Esophagus (tissue), 2 donors: ENCODE measurements around the gene FKBP2. TPM values are rescaled to one million over a fixed set of nuclear protein-coding genes. Genes with fewer than 3 reads are reported as not detected.

Source experiments
- H3K27ac ChIP-seq, 2 donors: one replicate each; pipeline ENCODE4 v1.5.1; 2013; ENCODE audit warnings: low read depth in 2 of 2, mild to moderate bottlenecking in 2 of 2, inconsistent platforms in 1 of 2, low read length in 1 of 2, moderate library complexity in 1 of 2
- H3K27me3 ChIP-seq, 2 donors: one replicate each; pipeline ENCODE4 v1.6.1; 2013; ENCODE audit warnings: low read length in 2 of 2, control low read depth in 1 of 2, mild to moderate bottlenecking in 1 of 2; ENCODE audit not compliant: insufficient read depth in 2 of 2, control insufficient read depth in 1 of 2
- H3K36me3 ChIP-seq, 2 donors: one replicate each; pipeline ENCODE4 v1.6.1; 2013; ENCODE audit warnings: low read length in 1 of 2; ENCODE audit not compliant: control insufficient read depth in 2 of 2, insufficient read depth in 2 of 2
- H3K4me1 ChIP-seq, 2 donors: one replicate each; pipeline ENCODE4 v1.6.1; 2013; ENCODE audit warnings: low read length in 1 of 2; ENCODE audit not compliant: control insufficient read depth in 2 of 2, insufficient read depth in 2 of 2
- H3K4me3 ChIP-seq, 2 donors: one replicate each; pipeline ENCODE4 v1.5.1; 2013; ENCODE audit warnings: low read length in 2 of 2, mild to moderate bottlenecking in 2 of 2, low read depth in 1 of 2, moderate library complexity in 1 of 2
- H3K9me3 ChIP-seq, 2 donors: one replicate each; pipeline ENCODE4 v1.6.1; 2013; ENCODE audit warnings: mild to moderate bottlenecking in 2 of 2, low read depth in 1 of 2, low read length in 1 of 2, moderate library complexity in 1 of 2; ENCODE audit not compliant: control insufficient read depth in 2 of 2, insufficient read depth in 1 of 2
- WGBS, 2 donors: extraction: QIAGEN DNeasy Blood & Tissue Kit; methylation state at CpG; one replicate each; pipeline ENCODE4 v1.1.7; 2013; 5-methylcytosine and 5-hydroxymethylcytosine counted together
- polyA plus RNA-seq, 2 donors: library from polyadenylated mRNA; stranded (reverse); fragments of 200-250 nt; gene quantifications; one replicate each; pipeline ENCODE4 v1.2.3, GENCODE V29; 2013
- donor health status: healthy with polysubstance abuse.
- donor health status: Bipolar disorder and iron deficiency.

FKBP2 gene
- 100 to 1,000 TPM; 119 to 202 TPM for polyA plus RNA-seq

DNA sequence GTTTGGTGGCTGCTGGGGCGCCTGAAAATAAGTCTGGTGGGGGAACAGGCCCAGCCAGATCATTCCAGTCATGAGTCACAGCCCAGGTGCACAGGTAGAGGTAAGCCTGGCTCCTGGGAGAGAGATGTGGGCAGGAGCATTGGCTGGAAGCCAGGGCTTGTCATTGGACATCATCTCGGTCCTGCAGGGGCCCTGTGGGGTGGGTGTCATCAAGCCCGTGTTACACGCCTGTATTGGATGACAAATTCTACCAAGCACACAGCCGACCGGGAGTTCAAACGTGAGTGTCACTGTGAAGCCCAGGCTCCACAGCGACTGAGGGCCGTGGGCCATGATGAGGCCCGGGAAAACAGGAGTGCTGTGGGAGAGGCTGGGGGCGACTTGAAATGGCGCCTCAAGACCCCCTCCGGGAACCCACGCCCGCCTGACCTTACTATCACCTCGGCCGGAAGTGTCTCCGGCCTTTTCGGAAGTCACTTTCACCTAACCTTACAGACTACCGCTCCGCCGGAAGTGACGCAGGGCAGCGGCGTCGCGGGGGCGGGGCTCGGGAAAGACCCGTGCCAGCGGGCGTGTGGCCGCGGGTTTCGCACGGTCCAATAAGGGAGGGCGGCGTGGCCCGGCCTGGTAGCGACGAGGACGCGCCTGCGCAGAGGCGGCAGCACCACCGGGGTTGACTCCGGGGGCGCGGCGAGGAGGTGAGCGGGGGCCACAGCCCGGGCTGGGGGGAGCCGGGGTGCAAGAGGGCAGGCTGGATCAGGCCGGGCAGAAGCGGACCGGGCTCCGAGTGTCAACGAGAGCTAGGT, at the start of gene FKBP2:
Gene FKBP2 (plus strand): TSS at position 661 of the 806 bp plus-strand sequence. CDS start 1,293 bp downstream, outside the sequence.
- Histone ChIP-seq H3K4me1 (peaks cover 8 to 30% of the 10 kb centered on the region in 2 donors), H3K36me3 (peaks cover 0 to 15% of the 10 kb centered on the region in 2 donors), H3K27me3 (no peaks in the 10 kb centered on the region), H3K27ac (peak within 1 kb of the TSS; percentile 98 to 100), H3K9me3 (no peaks in the 10 kb centered on the region), H3K4me3 (peak within 1 kb of the TSS; percentile 63 to 77)
- 1% methylated on average over 58 of the region's 58 CpGs for WGBS, 2 donors

DNA sequence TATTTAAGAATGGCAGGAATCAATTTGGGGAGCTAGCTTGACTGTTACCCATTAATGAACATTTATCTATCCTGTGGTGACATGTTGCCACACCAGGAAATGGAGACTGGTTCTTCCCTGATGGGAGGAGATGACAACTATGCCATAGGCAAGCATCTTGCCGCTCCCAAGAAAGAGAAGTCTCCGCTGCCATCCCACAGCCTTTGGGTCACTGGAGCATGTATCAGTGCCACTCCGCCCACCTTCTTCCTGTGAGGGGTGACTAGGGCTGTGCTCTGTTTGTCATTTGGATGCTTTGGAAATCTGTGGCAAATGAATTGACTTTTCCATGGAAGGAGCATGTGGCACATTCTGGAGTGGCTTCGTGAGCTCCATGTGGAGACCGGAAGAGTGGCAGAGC, 48.5 kb upstream of the FKBP2 start:
- Histone ChIP-seq H3K4me3 (no peak overlapping the region), H3K4me1 (no peaks in the 10 kb centered on the region), H3K9me3 (no peaks in the 10 kb centered on the region), H3K36me3 (peaks cover 8 to 29% of the 10 kb centered on the region in 2 donors), H3K27ac (no peak overlapping the region), H3K27me3 (no peaks in the 10 kb centered on the region)
- WGBS, 2 donors: 93 to 95% methylated on average over 5 of the region's 5 CpGs

DNA sequence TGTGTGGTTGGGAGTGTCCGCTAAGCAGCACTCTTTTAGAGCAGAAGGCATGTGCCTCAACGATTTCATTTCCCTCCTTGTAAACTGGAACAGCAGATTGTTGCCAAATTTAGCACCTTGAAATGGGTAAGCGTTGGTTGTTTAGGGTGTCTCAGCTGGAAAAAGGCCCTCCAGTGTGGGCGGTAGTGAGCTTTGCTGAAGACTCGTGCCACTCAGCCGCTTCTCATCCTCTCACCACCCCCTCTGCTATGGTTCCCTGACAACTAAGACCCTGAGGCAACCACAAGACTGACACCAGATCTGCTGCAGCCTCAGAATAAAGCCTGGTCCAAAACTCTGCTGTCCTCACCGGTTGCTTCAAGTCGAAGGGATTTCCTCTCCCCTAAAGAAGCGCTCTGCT, 44.3 kb upstream of the FKBP2 start:
- no peak overlapping the region for H3K27ac ChIP-seq
- H3K4me3 ChIP-seq: no peak overlapping the region
- no peaks in the 10 kb centered on the region for H3K27me3 ChIP-seq
- 76 to 77% methylated on average over 9 of the region's 9 CpGs for WGBS, 2 donors
- peaks cover 11 to 39% of the 10 kb centered on the region in 2 donors for H3K36me3 ChIP-seq
- no peaks in the 10 kb centered on the region for H3K9me3 ChIP-seq
- H3K4me1 ChIP-seq: no peaks in the 10 kb centered on the region

DNA sequence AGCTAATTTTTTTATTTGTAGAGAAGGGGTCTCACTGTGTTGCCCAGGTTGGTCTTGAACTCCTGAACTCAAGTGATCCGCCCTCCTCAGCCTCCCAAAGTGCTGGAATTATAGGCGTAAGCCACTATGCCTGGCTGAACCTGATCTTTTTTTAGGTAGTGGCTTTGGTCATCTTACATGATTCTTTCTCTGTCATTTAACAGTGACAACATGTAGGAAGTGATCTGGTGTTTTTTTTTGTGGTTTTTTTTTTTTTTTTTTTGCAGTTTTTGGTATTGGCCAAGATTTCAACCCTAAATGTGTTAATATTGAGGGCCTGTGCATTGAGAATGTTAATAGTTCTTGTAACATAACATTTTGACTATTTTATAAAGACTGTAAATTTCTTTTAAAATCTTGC, 42.4 kb upstream of the FKBP2 start:
- Histone ChIP-seq H3K27me3 (no peaks in the 10 kb centered on the region), H3K36me3 (peaks cover 21 to 48% of the 10 kb centered on the region in 2 donors), H3K4me1 (no peaks in the 10 kb centered on the region), H3K9me3 (no peaks in the 10 kb centered on the region), H3K4me3 (no peak overlapping the region), H3K27ac (no peak overlapping the region)
- WGBS, 2 donors: 96 to 97% methylated on average over 2 of the region's 2 CpGs

DNA sequence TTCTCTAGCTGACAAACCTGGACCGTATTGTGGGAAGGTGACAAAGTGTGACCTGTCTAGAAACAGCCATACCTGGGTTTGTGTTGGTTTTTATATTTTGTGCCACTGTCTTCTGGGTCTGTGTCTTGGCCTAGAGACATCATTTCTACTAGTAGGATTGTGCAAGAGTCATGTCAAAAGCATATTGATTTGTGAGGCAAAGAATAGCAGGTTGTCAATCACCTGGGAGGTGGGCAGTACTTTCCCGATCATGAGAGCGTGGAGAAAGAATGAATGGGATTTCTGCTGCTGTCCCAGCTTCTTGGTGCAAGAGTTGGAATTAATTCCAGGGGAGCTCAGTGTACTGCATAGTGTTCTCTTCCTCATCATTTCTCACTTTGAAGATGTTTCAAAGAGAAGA, 39.4 kb upstream of the FKBP2 start:
- Histone ChIP-seq H3K36me3 (peaks cover 21 to 43% of the 10 kb centered on the region in 2 donors), H3K4me1 (no peaks in the 10 kb centered on the region), H3K4me3 (no peak overlapping the region), H3K27me3 (no peaks in the 10 kb centered on the region), H3K27ac (no peak overlapping the region), H3K9me3 (no peaks in the 10 kb centered on the region)
- 67 to 82% methylated on average over 3 of the region's 3 CpGs for WGBS, 2 donors

DNA sequence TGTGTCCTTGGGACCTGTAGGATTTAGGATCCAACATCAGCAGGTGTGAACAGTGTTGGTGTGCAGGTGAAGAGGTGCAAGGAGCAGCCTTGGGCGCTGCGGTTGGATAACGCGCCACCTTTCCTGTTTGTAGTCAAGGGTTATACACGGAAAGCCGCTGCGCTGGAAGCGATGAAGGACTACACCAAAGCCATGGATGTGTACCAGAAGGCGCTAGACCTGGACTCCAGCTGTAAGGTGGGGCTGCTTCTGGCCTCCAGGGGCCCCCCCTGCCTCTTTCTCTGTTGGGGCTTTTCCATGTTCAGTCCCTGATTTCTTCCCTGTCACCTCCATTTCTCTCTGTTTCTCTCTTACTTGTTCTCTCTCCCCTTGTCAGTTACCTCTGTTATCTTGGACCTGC, 37.9 kb upstream of the FKBP2 start:
- Histone ChIP-seq H3K27me3 (no peaks in the 10 kb centered on the region), H3K36me3 (peaks cover 17 to 33% of the 10 kb centered on the region in 2 donors), H3K27ac (no peak overlapping the region)

DNA sequence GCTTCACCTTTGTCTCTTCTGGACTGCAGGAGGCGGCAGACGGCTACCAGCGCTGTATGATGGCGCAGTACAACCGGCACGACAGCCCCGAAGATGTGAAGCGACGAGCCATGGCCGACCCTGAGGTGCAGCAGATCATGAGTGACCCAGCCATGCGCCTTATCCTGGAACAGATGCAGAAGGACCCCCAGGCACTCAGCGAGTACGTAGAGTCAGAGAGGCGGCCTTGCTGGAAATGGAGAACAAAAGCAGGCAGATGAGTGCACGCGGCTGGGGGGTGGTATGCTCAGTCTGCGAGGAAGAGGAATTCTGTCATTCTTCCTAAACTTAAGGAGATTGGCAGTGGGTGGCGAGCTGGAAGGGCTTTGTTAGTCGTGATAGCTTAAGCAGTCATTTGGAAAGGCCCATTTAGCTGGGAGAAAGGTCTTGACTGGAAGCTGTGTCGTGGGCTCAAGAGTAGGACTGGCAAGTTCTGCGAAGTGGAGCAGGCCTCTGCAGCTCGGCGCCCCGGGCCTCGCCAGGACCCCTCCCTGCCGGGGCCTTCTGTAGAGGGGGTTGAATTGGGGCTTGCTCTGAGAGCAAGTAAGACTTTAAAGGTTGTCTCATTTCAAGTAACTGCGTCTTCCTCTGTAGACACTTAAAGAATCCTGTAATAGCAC, 37.3 kb upstream of the FKBP2 start:
- H3K27me3 ChIP-seq: no peaks in the 10 kb centered on the region
- no peak overlapping the region for H3K27ac ChIP-seq
- no peak overlapping the region for H3K4me3 ChIP-seq
- H3K4me1 ChIP-seq: peaks cover 0 to 3% of the 10 kb centered on the region in 2 donors
- peaks cover 17 to 33% of the 10 kb centered on the region in 2 donors for H3K36me3 ChIP-seq
- 88 to 90% methylated on average over 27 of the region's 27 CpGs for WGBS, 2 donors
- H3K9me3 ChIP-seq: no peaks in the 10 kb centered on the region

More for the DNA sequence above, 37.9 kb upstream of the FKBP2 start:
- WGBS, 2 donors: 96 to 97% methylated on average over 9 of the region's 9 CpGs
- peaks cover 0 to 2% of the 10 kb centered on the region in 2 donors for H3K4me1 ChIP-seq
- no peaks in the 10 kb centered on the region for H3K9me3 ChIP-seq
- H3K4me3 ChIP-seq: no peak overlapping the region

DNA sequence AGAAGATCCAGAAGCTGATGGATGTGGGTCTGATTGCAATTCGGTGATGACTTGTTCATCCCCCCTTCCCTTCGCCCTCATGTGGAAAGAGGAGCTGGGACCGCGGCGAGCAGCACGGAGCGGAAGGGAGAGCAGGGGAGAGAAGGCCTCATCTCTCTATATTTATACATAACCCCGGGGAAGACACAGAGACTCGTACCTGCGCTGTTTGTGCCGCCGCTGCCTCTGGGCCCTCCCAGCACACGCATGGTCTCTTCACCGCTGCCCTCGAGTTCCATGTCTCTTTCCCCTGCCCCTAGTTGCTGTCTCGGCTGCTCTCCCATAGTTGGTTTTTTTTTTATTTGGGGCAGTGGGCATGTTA, 36.8 kb upstream of the FKBP2 start:
- Histone ChIP-seq H3K9me3 (no peaks in the 10 kb centered on the region), H3K4me1 (peaks cover 0 to 6% of the 10 kb centered on the region in 2 donors), H3K36me3 (peaks cover 17 to 33% of the 10 kb centered on the region in 2 donors), H3K27me3 (no peaks in the 10 kb centered on the region), H3K27ac (no peak overlapping the region), H3K4me3 (no peak overlapping the region)
- 73 to 86% methylated on average over 16 of the region's 16 CpGs for WGBS, 2 donors

DNA sequence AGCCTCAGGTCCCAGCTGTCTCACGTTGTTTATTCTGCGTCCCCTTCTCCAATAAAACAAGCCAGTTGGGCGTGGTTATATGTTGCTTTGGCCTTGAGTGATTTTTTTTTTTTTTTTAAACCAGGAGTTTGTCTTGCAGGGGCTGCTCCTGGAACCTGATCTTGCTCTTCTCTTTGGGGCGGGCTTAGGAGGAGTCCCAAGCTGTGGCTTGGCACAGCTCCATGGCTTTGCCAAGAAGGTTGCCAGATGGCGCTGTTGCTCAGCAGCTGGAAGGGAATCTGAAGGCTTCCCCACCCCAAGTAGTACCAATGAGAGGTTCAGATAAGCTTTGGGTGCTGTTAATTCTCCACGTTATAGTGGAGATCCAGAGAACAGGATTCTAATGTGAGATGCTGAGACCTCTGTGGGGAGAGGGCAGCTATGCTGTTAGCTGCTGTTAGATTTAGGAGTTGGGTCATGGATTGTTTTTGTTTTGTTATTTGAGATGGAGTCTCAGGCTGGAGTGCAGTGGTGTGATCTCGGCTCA, 36.4 kb upstream of the FKBP2 start:
- peaks cover 0 to 6% of the 10 kb centered on the region in 2 donors for H3K4me1 ChIP-seq
- H3K9me3 ChIP-seq: no peaks in the 10 kb centered on the region
- no peaks in the 10 kb centered on the region for H3K27me3 ChIP-seq
- WGBS, 2 donors: 25 to 29% methylated on average over 7 of the region's 7 CpGs
- H3K27ac ChIP-seq: no peak overlapping the region
- no peak overlapping the region for H3K4me3 ChIP-seq
- peaks cover 17 to 33% of the 10 kb centered on the region in 2 donors for H3K36me3 ChIP-seq
